NCI-H146 (cell line): Measurements from ENCODE around the gene WFS1.

Source experiments
- DNase-seq: peaks from one replicate; lab custom pipeline; 2025; lab: John Stamatoyannopoulos, UW

WFS1 gene

DNA sequence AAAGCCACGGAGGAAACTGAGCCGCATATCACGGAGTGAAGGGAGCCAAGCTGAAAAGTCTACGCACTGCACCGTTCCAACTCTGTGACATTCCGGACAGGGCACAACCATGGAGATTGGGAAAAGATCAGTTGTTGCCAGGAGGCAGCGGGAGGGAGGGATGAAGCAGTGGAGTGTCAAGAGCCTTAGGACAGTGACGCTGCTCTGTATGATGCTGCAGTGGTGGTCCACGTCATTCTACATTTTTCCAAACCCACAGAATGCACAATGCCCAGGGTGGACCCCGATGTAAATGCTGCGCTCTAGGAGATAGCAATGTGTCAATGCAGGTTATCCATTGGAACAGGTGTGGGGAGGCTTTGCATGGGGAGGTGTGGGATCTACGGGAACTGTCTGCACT lies 7.5 kb upstream of the WFS1 start:
- no peak for DNase-seq

- DNase-seq: peak; percentile 54
These were observed 6.7 kb upstream of the WFS1 start for GRCh38 chr4:6262847-6263487.

DNA sequence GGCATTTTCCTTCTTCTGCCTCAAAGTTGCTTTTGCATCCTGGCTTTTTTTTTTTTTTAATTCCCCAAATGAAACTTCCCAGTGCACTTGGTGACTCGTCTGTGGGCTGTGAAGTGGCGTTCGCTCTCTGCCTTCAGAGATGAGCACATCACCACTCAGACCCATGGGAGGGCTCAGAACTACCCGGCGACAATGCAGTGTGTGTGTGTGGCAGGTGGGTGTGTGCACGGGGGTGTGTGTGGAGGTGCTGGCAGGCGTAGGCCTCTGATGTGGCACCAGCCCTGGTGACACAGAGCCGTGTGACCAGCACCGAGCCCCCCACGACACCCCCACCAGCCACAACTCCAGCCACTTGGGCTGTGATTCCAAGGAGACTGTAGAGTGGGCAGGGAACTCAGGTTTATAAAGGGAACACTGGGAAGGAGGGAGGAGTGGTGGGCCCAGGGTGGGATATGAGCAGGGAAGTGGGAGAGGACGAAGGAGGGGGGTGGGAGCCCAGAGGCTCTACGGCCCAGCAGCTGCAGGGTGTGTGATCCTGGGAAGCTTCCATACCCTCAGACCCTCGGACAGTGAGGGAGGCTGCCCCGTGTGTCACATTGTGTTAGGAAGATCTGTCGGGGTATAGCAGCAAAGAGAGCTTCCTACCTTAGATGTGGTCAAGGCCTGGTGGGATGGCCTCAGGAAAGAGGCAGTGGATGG lies 6.0 kb upstream of the WFS1 start:
- no peak for DNase-seq

- DNase-seq: peak; percentile 7
These were observed 5.5 kb upstream of the WFS1 start for GRCh38 chr4:6264225-6264540.

- no peak for DNase-seq
These were observed 4.1 kb upstream of the WFS1 start for GRCh38 chr4:6265546-6265945.

DNA sequence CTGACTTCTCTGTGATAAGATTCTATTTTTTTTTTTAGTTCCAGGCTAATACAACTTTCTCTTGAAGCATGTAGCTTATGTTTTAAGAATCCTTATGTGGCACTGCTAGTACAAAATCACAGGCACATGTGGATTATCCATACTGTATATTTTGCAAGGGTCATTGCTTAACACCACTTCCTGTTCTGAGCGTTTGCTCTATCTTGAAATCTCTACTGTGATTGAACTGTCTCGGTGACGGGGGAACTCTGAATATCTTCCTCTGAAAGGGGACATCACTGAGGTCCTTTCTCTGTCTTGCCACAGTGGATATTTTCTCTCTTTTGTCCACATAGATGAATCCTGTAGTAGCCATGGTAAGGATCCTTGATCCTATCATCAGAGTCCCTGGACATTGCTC lies 2.1 kb upstream of the WFS1 start:
- no peak for DNase-seq

- no peak for DNase-seq
These were observed 717 bp upstream of the WFS1 start for GRCh38 chr4:6268650-6269615.

DNA sequence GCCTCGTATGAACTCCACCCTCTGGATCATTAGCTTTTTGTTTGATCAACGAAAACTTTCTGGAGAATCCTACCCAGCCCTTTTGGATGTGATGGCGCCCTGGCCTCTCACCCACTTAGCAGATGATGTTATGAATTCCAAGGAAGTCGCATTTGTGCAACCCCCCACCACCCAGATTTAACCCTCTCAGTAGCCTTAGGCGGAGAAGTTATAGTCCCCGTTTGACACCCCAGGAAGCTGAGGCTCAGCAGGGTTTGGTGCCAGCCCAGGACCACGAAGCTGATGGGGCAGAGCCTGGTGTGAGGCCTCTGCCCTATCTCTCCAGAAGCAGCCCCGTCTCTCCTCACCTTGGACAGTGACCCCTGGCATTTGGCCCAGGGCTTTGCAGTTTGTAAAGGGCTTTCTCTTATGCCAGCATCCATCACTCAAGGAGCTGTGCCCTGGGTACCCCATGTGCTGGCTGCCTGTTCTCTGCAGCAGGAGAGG lies 1.0 kb downstream of the WFS1 start:
- DNase-seq: no peak

- DNase-seq: no peak
These were observed 1.6 kb downstream of the WFS1 start for GRCh38 chr4:6271206-6271605.

DNA sequence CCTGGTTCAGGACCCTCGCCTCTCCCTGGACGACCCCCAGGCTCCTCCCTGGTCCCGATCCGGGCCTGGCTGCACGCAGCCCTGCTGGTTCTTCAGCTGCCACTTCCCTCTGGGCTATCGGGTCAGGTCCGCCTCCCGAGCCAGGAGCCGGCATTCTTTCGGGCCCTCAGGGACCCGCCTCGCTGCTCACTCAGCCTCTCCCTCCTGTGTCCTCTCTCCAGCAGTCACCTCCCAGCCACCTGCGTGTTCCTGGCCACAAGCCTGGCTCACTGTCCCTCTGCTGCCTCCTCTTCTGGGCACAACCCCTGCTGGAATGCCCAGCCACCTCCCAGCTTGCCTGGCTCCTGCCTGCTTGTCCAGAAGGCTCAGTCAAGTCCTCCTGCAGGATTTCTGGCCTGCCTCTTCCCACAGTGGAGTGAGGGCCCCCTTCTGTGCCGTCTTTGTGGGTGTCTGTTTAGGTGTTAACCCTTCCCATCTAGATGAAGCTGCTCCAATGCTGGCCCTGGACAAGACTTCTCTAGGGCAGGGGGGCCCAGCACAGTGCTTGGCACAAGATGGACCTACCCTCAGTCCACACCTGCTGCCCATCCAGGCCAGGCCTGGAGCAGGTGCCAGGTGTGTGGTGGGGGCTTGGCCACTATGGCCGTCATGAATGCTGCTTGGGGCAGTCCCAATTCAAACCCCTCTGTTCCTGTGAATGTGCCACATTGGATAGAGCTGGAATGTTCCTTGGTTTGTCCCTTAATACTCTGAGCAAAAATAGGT lies 2.2 kb downstream of the WFS1 start:
- no peak for DNase-seq

DNA sequence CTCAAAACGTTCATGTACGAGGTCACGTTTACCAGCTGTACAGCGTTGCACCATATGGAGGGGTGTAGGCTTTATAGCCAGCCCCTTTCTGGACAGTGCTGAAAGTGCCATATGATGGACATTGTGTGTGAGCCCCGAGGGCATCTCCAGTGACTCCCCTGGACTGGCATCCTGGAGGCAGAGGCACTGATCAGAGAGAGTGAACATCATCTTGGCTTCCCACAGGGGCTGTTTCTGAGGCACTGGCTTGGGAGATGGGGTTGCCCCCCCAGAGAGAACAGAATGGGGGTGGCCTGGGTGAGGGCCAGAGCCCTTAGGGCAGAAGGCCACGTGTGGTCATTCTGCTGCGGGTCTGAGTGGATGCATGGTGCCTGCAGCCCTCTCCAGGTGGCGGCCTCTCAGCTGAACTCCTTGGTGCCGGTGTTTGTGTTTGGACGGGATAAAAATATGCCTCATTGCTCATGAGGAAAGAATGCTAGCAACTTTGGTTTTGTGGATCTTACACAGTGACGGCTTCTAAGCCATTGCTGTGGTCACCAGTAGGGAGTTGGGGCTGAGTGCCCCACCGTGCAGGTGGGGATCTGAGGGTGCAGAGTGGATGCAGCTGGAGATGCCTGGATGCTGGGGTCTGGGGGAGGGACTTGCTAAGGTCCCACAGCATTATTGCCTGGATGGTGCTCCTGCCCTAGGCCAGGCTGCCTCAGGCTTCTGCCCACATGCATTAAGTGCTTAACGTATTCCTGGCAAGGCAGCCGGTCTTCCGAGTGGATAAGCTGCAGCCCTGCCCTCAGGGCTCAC lies 3.4 kb downstream of the WFS1 start:
- no peak for DNase-seq

DNA sequence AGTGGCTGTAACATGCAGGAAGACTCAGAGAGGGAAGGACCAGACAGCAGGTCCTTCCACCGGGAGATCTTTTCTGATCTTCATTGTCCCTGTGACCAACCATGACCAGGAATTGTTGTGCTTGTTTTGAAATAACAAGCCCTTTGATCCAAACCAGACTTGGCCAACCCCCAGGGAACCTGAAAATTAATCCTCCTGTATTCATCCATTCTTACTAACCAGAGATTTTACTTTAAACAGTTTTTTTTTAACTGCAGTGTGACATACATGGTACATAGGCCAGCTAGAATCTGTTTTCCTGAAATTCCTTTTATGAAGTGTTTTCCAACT lies 4.0 kb downstream of the WFS1 start:
- DNase-seq: no peak

DNA sequence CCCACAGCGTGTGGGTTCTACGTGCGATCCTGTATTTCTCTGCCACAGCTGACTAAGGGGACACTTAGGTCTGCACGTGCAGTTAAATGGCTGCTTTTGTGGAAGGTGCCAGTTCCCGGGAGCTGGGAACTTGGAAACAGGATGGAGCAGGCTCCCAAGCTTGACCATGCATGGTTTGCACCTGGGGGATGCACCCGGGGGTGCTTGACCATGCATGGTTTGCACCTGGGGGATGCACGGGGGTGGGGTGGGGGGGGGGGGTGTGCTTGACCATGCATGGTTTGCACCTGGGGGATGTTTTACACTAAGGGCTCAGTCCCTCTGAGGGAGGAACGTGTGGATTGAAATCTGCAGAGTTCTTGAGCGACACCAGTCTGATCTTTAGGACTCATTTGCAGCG lies 5.7 kb downstream of the WFS1 start:
- no peak for DNase-seq

DNA sequence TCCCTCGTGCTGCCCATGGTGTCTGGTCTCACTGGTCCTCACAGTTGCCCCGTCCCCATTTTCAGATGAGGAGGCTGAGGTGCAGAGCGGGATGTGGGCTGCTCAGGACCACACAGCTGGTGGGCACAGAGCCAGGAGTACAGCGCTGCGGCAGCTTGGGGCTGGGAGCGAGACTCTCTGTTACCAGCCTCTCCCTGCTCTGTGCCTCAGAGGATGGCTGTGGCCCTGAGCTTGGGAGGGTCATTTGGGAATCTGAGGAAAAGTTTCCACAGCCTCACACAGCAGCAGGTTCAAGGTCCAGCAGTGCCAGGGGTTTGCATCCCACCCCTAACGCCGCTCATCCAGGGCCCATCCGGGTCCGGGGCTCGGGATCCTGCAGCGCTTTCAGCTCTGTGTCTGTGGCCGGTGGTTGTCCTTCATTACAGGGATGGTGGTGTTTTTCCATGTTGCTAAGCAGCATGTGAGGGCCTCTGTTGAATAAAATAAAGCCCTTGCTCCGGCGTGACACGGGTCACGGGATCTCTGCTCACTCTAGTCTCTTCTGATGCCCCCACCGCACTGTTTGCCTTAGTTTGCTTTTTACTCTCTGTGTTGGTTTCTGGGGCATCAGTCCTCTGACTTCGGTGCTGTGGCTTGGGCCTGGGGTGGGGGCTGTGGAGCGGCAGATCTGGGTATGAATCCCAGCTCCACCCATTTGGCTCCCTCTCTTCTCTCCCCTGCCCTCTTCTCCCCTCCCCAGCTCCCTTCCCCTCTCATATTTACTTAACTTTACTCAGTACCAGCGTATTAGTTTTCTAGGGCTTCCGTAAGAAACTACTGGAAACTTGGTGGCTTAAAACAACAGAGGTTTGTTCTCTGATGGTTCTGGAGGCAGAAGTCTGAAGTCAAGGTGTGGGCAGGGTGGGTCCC lies 6.5 kb downstream of the WFS1 start:
- no peak for DNase-seq

GRCh38 chr4:6277139-6277802 lies 7.6 kb downstream of the WFS1 start:
- DNase-seq: no peak

- DNase-seq: no peak
These were observed 8.5 kb downstream of the WFS1 start for GRCh38 chr4:6277935-6278800.

- no peak for DNase-seq
These were observed 9.1 kb downstream of the WFS1 start for GRCh38 chr4:6278801-6279197.

- no peak for DNase-seq
These were observed 10.1 kb downstream of the WFS1 start for GRCh38 chr4:6279582-6280289.
